HG02623 (cell line): ENCODE data around the gene RAET1L.
"Not testable (repeated sequence)": the region's sequence is repeated elsewhere in the genome, so short reads cannot be mapped to it uniquely, and the experiment has no call there.

Experiments used
- ATAC-seq: cut with Tn5 transposase; IDR thresholded peaks from one replicate; pipeline ENCODE4 v1.9.1; 2021; ENCODE audit warnings: moderate library complexity; ENCODE audit not compliant: unreplicated experiment

RAET1L gene

DNA sequence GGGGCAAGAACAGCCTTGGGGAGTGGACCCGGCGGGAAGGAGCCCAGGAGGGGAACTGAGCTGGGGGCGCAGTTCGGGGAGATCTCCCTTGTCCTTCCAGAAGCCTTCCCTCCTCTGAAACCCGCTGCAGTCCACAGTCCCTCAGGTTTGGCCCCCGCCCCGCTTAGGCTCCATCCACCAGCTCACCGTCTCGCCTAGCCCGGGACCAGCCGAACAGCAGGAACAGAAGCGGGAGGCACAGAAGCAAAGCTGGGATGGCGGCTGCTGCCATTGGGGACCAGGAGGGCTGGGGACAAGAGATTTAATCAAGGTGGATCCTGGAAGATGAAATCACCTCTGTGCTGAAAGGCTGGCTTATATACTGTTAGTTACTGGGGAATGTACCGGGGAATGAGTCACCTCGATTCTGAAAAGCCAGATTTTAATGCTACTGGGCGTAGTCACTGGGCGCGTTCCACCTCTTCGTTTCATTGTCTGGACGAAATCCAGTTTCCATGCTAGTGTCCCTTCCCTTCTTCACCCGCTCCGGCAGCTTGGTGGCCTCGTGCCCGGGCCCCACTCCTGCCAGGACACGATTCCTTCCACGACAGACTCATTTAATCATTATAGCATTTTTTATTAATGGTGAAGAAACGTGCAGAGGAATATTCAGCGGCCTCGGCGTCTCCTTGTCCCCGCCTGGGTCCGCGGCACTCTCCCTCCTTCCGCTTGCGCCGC, at the start of gene RAET1L:
RAET1L (minus strand) TSS at position 332 of the 717 bp plus-strand sequence; CDS start at position 271, 61 bp downstream.
- ATAC-seq: no peak

DNA sequence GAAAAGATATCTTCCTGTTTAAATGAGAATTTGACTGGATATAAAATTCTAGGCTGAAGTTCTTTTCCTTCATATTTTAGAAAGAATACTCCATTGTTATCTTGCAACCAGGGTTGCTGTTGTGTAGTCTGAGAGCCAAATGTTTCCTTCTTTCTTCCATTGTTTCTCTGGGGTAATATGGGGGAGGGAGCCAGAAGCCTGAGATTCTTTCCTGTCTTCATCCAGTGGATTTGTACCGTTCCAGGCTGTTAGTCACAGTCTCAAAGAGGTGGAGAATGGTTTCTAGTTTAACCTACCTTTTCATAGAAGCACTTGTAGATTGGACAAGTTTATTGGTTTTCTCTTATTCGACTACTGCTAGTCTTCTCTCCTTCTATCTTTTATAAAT, 49.7 kb upstream of the RAET1L start:
- no peak for ATAC-seq

DNA sequence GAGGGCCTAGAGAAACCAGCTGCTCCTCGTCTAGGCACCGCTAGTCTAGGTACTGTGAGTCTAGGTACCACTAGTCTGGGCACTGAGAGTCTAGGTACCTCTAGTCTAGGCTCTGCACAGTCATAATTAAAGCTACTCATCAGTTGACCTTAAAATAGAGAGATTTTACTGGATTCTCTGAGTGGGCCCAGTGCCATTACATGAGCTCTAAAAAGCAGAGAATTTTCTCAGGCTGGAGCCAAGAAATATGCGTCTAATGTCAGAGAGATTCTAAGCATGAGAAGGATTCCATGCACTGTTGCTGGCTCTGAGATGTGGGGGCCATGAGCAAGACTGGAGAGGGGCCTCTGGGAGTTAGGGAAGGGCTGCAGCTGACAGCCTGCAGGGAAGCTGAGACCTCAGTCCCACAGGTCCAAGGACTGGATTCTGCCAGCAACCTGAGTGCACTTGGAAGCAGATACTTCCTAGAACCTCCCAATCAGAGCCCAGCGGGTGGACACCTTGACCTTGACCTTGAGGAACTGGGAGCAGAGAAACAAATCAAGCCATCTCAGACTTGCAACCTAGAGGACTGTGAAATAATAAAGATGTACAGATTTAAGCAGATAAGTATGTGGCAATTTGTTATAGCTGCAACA, 49.2 kb upstream of the RAET1L start:
- ATAC-seq: not testable (repeated sequence)

GRCh38 chr6:150072201-150072600, 46.9 kb upstream of the RAET1L start:
- ATAC-seq: no peak

DNA sequence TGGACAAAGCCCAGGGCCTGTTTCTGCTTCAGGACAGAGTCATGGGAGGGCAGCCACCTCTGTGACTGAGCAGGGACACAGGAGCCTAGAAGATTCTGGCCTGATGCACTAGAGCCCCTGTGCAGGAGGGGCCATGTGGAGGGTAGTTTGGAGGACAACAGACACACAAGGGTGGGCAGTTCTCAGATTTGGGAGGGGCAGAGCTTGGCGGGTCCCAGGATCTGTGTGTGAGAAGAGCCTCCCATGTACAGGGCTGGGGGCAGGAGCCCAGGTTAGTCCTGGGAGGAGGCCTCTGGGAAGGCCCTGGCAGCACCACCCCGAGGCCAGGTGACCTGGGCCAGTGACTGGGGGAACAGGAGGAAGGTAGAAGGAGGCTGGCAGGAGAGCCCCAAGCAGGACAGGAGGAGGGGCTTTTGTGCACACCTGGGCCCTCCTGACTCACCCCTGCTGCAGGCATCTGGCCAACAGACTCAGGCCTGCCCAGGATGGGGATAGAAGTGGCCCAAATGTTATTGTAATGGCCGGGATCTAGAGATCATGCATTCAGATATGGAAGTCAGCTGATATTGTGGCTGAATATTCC, 45.0 kb upstream of the RAET1L start:
- no peak for ATAC-seq

DNA sequence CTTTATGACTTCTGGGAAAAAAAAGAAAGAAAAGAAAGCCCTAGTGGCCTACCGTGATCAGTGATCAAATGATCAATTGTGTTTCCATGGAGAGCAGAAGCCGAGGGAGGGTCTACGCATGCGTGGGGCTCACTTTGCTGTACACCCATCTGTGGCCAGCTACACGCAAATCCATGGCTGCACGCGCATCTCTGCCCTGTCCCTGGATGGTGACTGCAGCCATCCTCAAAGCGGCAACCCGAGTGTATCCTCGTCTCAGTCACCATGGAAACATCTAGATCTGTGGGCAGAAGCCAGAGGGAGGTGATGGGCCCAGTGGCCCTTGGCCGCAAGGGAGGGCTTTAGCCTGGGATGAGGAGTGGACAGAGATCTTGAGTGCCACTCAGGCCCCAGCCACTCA, 44.4 kb upstream of the RAET1L start:
- no peak for ATAC-seq

GRCh38 chr6:150068720-150069648, 43.7 kb upstream of the RAET1L start, which contains the start of gene ULBP3:
ULBP3 (minus strand) TSS chr6:150069121; CDS start chr6:150069066, 55 bp downstream.
- peak; percentile 73 for ATAC-seq

DNA sequence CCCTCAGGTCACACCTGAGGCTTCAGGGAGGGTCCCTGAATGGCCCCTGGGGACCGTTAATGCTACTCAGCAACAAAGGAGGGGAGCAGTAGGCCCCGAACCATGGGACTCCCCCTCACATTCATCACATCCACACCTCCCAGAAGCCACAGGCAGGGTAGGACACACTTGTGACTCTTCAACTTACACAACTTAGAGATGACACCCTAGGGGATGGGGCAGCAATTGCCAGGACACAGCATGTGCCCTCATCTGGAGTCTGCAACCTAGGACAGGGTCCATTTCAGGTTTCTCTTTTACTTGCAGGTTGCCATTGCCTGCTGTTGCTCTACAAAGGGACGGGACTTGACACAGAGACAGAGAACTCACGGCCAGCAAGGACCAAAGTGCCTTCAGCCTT, 42.8 kb upstream of the RAET1L start:
- no peak for ATAC-seq

GRCh38 chr6:150065083-150065482, 39.8 kb upstream of the RAET1L start:
- ATAC-seq: no peak

- no peak for ATAC-seq
Measured at GRCh38 chr6:150063640-150064039, 38.3 kb upstream of the RAET1L start.

- ATAC-seq: not testable (repeated sequence)
Measured at GRCh38 chr6:150059973-150060372, 34.6 kb upstream of the RAET1L start.

GRCh38 chr6:150058986-150059385, 33.7 kb upstream of the RAET1L start:
- ATAC-seq: no peak

DNA sequence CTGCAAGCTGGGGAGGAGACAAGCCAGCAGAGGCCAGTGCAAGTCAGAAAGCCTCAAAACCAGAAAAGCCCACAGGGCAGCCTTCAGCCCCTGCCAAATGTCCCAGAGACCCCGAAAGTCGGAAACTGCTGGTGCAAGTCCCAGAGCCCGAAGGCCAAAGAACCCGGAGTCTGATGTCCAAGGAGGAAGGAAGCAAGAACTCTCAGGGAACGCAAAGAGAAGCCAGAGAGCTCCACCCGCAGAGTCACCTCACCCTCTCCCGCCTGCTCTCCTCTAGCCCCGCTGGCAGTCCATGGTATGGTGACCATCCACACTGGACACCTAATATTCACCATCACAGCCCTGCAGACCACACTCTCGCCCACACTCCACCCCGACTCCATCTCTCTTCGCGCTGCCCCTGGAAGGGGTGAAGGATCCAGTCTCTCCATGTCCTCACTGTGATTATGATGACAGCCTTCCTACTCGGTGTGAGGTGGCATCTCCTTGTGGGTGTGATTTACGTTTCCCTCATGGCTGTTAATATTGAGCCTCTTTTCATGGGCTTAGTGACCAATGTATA, 33.0 kb upstream of the RAET1L start:
- ATAC-seq: no peak

GRCh38 chr6:150057501-150057951, 32.2 kb upstream of the RAET1L start:
- ATAC-seq: no peak

DNA sequence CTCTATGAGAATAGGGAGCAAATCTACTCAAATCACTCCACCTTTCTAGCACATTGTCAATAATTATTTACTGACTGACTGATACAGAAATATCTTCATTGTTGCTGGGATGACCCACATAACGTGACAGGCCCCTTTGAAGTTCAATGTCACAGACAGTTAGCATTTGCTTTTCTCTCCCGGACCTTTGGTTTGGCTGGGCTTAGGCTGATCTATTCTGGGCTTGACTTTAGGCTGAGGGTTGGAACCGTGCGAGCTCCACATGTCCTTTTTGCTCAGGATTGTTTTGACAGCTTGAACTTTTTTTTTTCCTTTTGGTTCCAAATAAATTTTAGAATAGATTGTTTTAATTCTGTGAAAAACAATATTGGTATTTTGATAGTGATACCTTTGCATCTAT, 31.6 kb upstream of the RAET1L start:
- no peak for ATAC-seq

- no peak for ATAC-seq
Measured at GRCh38 chr6:150056156-150056555, 30.8 kb upstream of the RAET1L start.

DNA sequence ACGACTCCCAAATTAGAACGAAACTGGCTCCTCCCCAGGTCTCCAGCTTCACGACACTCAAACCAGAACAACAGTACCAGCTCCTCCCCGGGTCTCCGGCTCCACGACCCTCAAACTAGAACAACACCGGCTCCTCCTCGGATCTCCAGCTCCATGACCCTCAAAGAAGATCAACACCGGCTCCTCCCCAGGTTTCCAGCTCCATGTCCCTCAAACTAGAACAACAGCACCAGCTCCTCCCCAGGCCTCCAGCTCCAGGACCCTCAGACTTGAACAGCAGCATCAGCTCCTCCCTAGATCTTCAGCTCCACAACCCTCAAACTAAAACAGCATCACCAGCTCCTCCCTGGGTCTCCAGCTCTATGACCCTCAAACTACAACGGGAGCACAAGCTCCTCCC, 29.8 kb upstream of the RAET1L start:
- no peak for ATAC-seq

DNA sequence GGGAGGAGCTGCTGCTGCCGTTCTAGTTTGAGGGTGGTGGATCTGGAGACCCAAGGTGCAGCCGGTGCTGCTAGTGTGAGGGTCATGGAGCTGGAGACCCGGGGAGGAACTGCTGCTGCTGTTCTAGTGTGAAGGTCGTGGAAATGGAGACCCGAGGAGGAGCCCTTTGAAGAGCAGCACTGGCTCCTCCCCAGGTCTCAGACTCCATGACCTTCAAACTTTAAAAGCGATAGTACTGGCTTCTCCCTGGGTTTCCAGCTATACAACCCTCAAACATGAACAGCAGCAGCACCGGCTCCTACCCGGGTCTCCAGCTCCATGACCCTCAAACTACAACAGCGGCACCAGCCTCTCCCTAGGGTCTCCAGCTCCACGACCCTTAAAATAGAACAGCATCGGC, 28.1 kb upstream of the RAET1L start:
- ATAC-seq: no peak

GRCh38 chr6:150050846-150051245, 25.5 kb upstream of the RAET1L start:
- no peak for ATAC-seq

DNA sequence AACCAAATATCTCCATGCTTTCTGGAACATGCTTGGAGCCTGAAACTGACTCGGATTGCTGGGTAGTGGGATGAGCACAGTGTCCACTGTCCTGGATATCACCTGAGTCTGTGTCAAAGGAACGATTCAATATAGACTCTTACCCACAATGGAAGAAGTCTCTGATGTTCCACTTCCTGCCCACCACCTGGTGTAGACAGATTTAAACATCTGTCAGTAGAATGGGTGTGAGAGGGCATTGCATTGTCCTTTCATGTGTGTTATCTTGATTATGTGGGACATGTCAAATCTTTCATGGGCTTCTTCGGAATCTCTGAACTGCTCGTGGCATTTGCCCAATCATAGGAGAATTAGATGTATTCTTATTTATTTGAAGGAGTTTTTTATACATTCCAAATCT, 22.8 kb upstream of the RAET1L start:
- ATAC-seq: no peak

DNA sequence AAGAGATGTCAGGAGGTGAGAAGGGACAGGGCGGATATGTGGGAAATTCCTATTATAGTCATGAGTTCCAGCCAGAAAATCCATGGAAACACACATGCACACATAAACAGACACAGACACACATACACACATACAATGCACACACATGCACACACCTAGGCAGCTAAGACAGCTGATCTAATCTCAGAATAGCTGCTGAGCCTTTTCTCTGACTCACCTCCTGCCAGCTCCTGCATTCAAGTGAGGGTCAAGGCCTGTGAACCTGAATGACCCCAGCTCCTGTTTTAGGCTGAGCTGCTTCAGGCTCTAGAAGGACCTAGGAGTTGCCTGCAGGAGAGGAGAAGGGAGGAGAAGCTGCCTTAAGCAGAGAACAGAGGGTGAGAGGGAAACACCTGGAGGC, 21.6 kb upstream of the RAET1L start:
- ATAC-seq: no peak
